OCI-LY1 (cell line): Measurements from ENCODE around the gene CHRNG.

Source experiments
- H2AFZ ChIP-seq: fragments of 200-600 bp; sonication (generic), shearing (Covaris generic); 2 replicates; pipeline ENCODE4 v1.6.0; 2014; ENCODE audit warnings: antibody characterized with exemption, mild to moderate bottlenecking, low read length
- H3F3A ChIP-seq: fragments of 200-600 bp; sonication (generic), shearing (Covaris generic); 2 replicates; pipeline ENCODE4 v1.6.0; 2014; ENCODE audit warnings: mild to moderate bottlenecking, antibody characterized with exemption, low read length, moderate library complexity; ENCODE audit not compliant: insufficient read depth
- H3K27ac ChIP-seq: fragments of 200-600 bp; sonication (generic); 2 replicates; pipeline ENCODE4 v1.5.1; 2014; ENCODE audit warnings: low read length, mixed run types, mild to moderate bottlenecking, low read depth; ENCODE audit not compliant: poor library complexity, severe bottlenecking
- H3K27me3 ChIP-seq: fragments of 200-600 bp; sonication (generic); 2 replicates; pipeline ENCODE4 v1.6.0; 2014; ENCODE audit warnings: antibody characterized with exemption, mild to moderate bottlenecking, low read length, moderate library complexity; ENCODE audit not compliant: insufficient read depth
- H3K36me3 ChIP-seq: fragments of 200-600 bp; sonication (generic); 2 replicates; pipeline ENCODE4 v1.6.1; 2014; ENCODE audit warnings: mild to moderate bottlenecking, antibody characterized with exemption, low read length, moderate library complexity, mixed read lengths; ENCODE audit not compliant: insufficient read depth
- H3K4me1 ChIP-seq: fragments of 200-600 bp; sonication (generic); 2 replicates; pipeline ENCODE4 v1.5.1; 2014; ENCODE audit warnings: mild to moderate bottlenecking, low read length, moderate library complexity; ENCODE audit not compliant: insufficient read depth, severe bottlenecking
- H3K4me2 ChIP-seq: fragments of 200-600 bp; sonication (generic), shearing (Covaris generic); 2 replicates; pipeline ENCODE4 v1.6.1; 2014; ENCODE audit warnings: low read length
- H3K4me3 ChIP-seq: fragments of 200-600 bp; sonication (generic); 2 replicates; pipeline ENCODE4 v1.5.1; 2014; ENCODE audit warnings: low read length, low read depth, mild to moderate bottlenecking, mixed read lengths; ENCODE audit not compliant: poor library complexity, severe bottlenecking
- H3K79me2 ChIP-seq: fragments of 200-600 bp; shearing (Covaris generic); 2 replicates; pipeline ENCODE4 v1.6.1; 2016; ENCODE audit warnings: mixed run types, low read length, mixed read lengths; ENCODE audit not compliant: insufficient read depth
- H3K9ac ChIP-seq: fragments of 200-600 bp; sonication (generic), shearing (Covaris generic); 2 replicates; pipeline ENCODE4 v1.6.1; 2014; ENCODE audit warnings: mild to moderate bottlenecking, low read length, mixed read lengths
- H3K9me2 ChIP-seq: fragments of 200-600 bp; sonication (generic), shearing (Covaris generic); 2 replicates; pipeline ENCODE4 v1.6.1; 2014; ENCODE audit warnings: low read depth, mild to moderate bottlenecking, low read length, mixed read lengths
- H3K9me3 ChIP-seq: fragments of 200-600 bp; shearing (Covaris generic); 2 replicates; pipeline ENCODE4 v1.6.1; 2014; ENCODE audit warnings: low read length, mixed read lengths
- H4K20me1 ChIP-seq: fragments of 200-600 bp; sonication (generic), shearing (Covaris generic); 2 replicates; pipeline ENCODE4 v1.6.0; 2016; ENCODE audit warnings: mild to moderate bottlenecking, low read length; ENCODE audit not compliant: insufficient read depth
- CTCF ChIP-seq: fragments of 200-600 bp; sonication (generic), shearing (Covaris generic); IDR thresholded peaks from 2 replicates; pipeline ENCODE4 v1.5.1; 2017; ENCODE audit warnings: mild to moderate bottlenecking, antibody characterized with exemption, low read length, moderate library complexity, mixed read lengths
- EZH2 ChIP-seq: fragments of 200-600 bp; sonication (generic), shearing (Covaris generic); IDR thresholded peaks from 2 replicates; pipeline ENCODE4 v1.8.0; 2017; ENCODE audit warnings: borderline replicate concordance, mixed run types, mild to moderate bottlenecking, antibody characterized with exemption, low read length, moderate library complexity, mixed read lengths

Gene CHRNG

GRCh38 chr2:232539298-232540231 lies at the start of gene CHRNG:
CHRNG (plus strand) TSS chr2:232539692; CDS start chr2:232539748, 56 bp downstream.
- Histone ChIP-seq H3K9me3 (no peaks in the 10 kb centered on the region), H3K9ac (no peak within 1 kb of the TSS), H3K4me1 (no peaks in the 10 kb centered on the region), H3K79me2 (no peaks in the 10 kb centered on the region), H3K36me3 (peaks cover 11% of the 10 kb centered on the region), H4K20me1 (no peaks in the 10 kb centered on the region), H3F3A (no peaks in the 10 kb centered on the region), H3K27ac (no peak within 1 kb of the TSS), H2AFZ (no peak within 1 kb of the TSS), H3K4me3 (no peak within 1 kb of the TSS), H3K4me2 (no peak within 1 kb of the TSS), H3K27me3 (peaks cover 5% of the 10 kb centered on the region; the same call in 1 of the 2 replicates), H3K9me2 (no peaks in the 10 kb centered on the region)
- TF ChIP-seq EZH2: no peak
- TF ChIP-seq CTCF: no peak

GRCh38 chr2:232490221-232491138 lies 49.0 kb upstream of the CHRNG start:
- Histone ChIP-seq H2AFZ (no peak overlapping the region), H3K4me1 (no peaks in the 10 kb centered on the region), H3K27me3 (no peaks in the 10 kb centered on the region; the same call in 1 of the 2 replicates), H3K79me2 (no peaks in the 10 kb centered on the region), H3K9me3 (no peaks in the 10 kb centered on the region), H3K9me2 (no peaks in the 10 kb centered on the region), H3K9ac (no peak overlapping the region), H3K27ac (no peak overlapping the region), H3F3A (no peaks in the 10 kb centered on the region), H3K36me3 (no peaks in the 10 kb centered on the region), H3K4me3 (no peak overlapping the region), H4K20me1 (no peaks in the 10 kb centered on the region), H3K4me2 (no peak overlapping the region)
- TF ChIP-seq EZH2 (no peak), CTCF (no peak)

- Histone ChIP-seq H3K4me3 (no peak overlapping the region), H3K4me2 (no peak overlapping the region), H3K27me3 (no peaks in the 10 kb centered on the region; the same call in 1 of the 2 replicates), H3K27ac (no peak overlapping the region), H3K4me1 (no peaks in the 10 kb centered on the region), H3K9me3 (no peaks in the 10 kb centered on the region), H3K9me2 (no peaks in the 10 kb centered on the region), H4K20me1 (no peaks in the 10 kb centered on the region), H3K9ac (no peak overlapping the region), H3K36me3 (no peaks in the 10 kb centered on the region), H3F3A (no peaks in the 10 kb centered on the region), H2AFZ (no peak overlapping the region), H3K79me2 (no peaks in the 10 kb centered on the region)
- TF ChIP-seq EZH2: no peak
- TF ChIP-seq CTCF: no peak
Measured at GRCh38 chr2:232491139-232491780, 48.2 kb upstream of the CHRNG start.
